KOPT-K1 (cell line): ENCODE measurements around the gene PTMA.

Experiments
- H3K27ac ChIP-seq: fragments of 200-600 bp; sonication (generic); 2 replicates; pipeline ENCODE4 v1.5.1; 2016; ENCODE audit warnings: antibody characterized with exemption, mild to moderate bottlenecking, low read depth, low read length; ENCODE audit not compliant: poor library complexity, severe bottlenecking
- H3K36me3 ChIP-seq: fragments of 200-600 bp; sonication (generic); 2 replicates; pipeline ENCODE4 v1.5.1; 2017; ENCODE audit warnings: antibody characterized with exemption, mild to moderate bottlenecking, low read length, moderate library complexity; ENCODE audit not compliant: insufficient read depth
- H3K9me3 ChIP-seq: fragments of 200-600 bp; sonication (generic); 2 replicates; pipeline ENCODE4 v1.5.1; 2017; ENCODE audit warnings: antibody characterized with exemption, low read length, mild to moderate bottlenecking; ENCODE audit not compliant: insufficient read depth, poor library complexity, severe bottlenecking

The PTMA gene

DNA sequence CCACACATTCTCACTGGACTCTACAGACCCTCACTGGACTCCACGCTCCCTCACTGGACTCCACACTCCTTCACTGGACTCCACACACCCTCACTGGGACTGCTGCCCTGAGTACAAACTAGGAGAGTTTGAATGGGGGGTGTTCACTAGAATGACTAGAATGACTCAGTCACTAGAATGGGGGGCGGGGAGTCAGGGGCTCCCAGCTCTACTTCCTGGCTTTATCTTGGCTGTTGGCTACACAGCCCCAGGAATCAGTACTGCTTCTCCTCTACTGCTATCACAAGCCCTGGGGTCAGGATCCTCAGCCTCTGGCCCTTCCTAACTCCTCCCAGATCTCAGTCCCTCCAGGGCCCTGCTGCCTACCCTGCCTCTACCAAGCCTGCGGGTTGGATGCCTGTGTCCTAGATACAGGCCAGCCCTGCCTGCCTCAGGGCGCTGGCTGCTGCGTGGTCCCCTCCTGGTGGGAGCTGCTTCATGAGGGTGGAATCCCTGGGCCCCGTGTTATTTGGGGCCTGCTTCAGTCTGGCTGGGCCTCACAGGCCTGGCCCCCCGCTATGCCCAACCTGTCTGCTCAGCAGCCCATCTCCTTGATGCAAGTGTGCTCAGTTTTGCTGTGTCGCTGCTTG is 7.8 kb downstream of the PTMA start:
- Histone ChIP-seq H3K27ac (no peak overlapping the region), H3K36me3 (peaks cover 40% of the 10 kb centered on the region), H3K9me3 (no peaks in the 10 kb centered on the region)

- no peak overlapping the region for H3K27ac ChIP-seq
- H3K9me3 ChIP-seq, result no peaks in the 10 kb centered on the region
- peaks cover 33% of the 10 kb centered on the region for H3K36me3 ChIP-seq
Observed at GRCh38 chr2:231716666-231717280, 8.4 kb downstream of the PTMA start.

GRCh38 chr2:231717281-231718171 is 9.2 kb downstream of the PTMA start:
- Histone ChIP-seq H3K9me3 (no peaks in the 10 kb centered on the region), H3K27ac (peak overlapping the region; percentile 31), H3K36me3 (peaks cover 26% of the 10 kb centered on the region)

GRCh38 chr2:231718799-231719198 is 10.5 kb downstream of the PTMA start:
- no peak overlapping the region for H3K27ac ChIP-seq
- H3K9me3 ChIP-seq, result no peaks in the 10 kb centered on the region
- H3K36me3 ChIP-seq, result peaks cover 16% of the 10 kb centered on the region

DNA sequence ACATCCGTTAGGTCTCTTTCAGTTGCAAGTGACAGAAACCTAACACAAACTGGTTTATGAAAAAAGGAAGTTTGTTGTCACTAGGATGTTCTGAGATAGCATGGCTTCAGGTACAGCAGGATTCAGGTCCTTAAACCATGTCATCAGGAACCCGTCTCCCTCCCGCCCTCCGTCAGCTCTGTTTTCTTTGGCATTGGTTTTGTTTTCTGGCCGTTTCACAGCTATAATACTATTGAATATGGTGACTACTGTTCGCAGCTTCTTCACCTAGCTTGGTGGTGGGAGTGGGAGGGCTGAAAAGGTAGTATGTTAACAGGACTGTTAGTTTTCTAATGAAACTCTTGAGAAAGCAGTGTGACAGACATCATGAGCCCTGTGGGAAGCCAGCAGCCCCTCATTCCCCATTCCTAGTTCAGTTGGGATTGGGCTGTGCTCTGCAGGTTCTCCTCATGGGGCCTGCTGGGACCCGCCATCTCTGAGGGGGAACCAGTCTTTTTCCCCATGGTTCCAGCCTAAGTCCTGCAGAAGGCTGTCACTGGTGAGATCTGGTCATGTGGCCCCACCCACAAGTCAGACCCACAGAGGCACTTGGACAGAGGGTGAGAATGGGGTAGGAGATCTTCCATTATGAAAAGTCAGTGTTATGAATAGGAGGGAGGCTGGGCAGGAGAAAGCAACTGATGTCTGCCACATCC is 12.1 kb downstream of the PTMA start:
- Histone ChIP-seq H3K9me3 (no peaks in the 10 kb centered on the region), H3K27ac (no peak overlapping the region), H3K36me3 (peaks cover 6% of the 10 kb centered on the region; the same call in 1 of the 2 replicates)

DNA sequence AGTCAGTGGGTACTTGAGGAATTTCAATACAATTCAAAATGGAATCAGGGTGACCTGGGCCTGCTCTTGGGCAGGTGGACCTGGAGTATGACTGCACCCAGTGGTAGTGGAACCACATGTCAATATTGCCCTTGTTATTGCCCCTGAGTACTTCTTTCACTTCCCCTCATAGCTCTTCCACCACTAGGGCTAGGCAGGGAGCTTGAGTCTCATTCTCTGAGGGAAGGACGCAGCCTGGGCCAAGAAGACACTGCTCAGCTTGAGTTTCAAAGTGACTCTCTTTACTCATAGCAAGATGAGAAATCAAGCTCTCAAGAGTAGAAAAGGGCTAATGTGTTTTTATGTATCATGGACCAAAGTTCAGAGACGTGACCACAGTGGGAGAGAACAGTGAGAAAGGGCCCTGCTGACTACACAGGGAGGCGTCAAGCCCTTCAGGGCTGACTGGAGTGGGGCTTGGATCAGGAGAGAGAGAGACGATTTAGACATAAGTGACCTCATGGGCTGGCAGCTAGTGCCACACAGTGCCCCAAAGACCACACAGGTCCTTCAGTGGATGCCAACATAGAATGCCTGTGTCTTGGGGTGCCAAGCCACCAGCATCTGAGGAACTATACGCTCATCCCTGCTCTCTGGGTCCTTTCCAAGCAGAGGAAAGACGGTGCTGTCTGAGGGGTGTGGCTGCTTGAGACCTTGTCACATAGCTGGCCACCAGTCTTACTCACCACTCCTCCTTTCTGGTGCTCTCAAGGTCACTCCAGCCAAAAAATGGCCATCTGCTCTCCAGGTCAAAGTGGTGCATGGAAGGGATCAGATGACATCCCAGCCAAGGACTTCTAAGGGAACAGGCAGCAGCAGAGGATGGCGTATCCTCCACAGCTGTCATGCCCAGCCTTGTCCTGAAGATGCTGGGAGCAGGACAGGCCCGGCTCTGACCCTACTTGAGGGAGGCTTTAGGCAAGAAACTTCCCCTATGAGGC is 13.0 kb downstream of the PTMA start:
- H3K27ac ChIP-seq, result no peak overlapping the region

GRCh38 chr2:231722721-231723307 is 14.5 kb downstream of the PTMA start:
- Histone ChIP-seq H3K36me3 (no peaks in the 10 kb centered on the region), H3K9me3 (no peaks in the 10 kb centered on the region), H3K27ac (no peak overlapping the region)

More for the DNA sequence above, 13.0 kb downstream of the PTMA start:
- Histone ChIP-seq H3K36me3 (no peaks in the 10 kb centered on the region), H3K9me3 (no peaks in the 10 kb centered on the region)

DNA sequence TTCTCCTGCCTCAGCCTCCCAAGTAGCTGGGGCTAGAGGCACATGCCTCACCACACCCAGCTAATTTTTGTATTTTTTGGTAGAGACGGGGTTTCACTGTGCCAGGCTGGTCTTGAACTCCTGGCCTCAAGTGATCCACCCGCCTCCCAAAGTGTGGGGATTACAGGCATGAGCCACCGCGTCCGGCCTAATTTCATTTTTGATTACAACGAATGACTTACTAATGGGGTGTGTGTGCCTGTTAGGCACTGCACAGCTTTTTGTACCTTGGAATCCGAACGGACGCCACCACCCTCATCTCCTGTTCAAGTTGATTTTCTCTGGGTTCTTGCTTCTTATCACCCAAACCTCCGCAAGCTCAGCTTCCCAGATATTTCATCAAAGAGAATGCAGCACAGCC is 17.2 kb downstream of the PTMA start:
- Histone ChIP-seq H3K9me3 (no peaks in the 10 kb centered on the region), H3K36me3 (no peaks in the 10 kb centered on the region; the same call in 1 of the 2 replicates), H3K27ac (no peak overlapping the region)

- no peaks in the 10 kb centered on the region; the same call in 1 of the 2 replicates for H3K36me3 ChIP-seq
- no peaks in the 10 kb centered on the region for H3K9me3 ChIP-seq
- H3K27ac ChIP-seq, result no peak overlapping the region
Observed at GRCh38 chr2:231726276-231726675, 18.0 kb downstream of the PTMA start.

- Histone ChIP-seq H3K9me3 (no peaks in the 10 kb centered on the region), H3K27ac (no peak overlapping the region), H3K36me3 (peaks cover 6% of the 10 kb centered on the region)
Observed at GRCh38 chr2:231727621-231728020, 19.3 kb downstream of the PTMA start.

GRCh38 chr2:231732604-231733003 is 24.3 kb downstream of the PTMA start:
- no peaks in the 10 kb centered on the region for H3K9me3 ChIP-seq
- H3K36me3 ChIP-seq, result peaks cover 33% of the 10 kb centered on the region
- H3K27ac ChIP-seq, result no peak overlapping the region

GRCh38 chr2:231737761-231738160 is 29.4 kb downstream of the PTMA start:
- H3K36me3 ChIP-seq, result peaks cover 40% of the 10 kb centered on the region
- no peaks in the 10 kb centered on the region for H3K9me3 ChIP-seq
- H3K27ac ChIP-seq, result no peak overlapping the region

DNA sequence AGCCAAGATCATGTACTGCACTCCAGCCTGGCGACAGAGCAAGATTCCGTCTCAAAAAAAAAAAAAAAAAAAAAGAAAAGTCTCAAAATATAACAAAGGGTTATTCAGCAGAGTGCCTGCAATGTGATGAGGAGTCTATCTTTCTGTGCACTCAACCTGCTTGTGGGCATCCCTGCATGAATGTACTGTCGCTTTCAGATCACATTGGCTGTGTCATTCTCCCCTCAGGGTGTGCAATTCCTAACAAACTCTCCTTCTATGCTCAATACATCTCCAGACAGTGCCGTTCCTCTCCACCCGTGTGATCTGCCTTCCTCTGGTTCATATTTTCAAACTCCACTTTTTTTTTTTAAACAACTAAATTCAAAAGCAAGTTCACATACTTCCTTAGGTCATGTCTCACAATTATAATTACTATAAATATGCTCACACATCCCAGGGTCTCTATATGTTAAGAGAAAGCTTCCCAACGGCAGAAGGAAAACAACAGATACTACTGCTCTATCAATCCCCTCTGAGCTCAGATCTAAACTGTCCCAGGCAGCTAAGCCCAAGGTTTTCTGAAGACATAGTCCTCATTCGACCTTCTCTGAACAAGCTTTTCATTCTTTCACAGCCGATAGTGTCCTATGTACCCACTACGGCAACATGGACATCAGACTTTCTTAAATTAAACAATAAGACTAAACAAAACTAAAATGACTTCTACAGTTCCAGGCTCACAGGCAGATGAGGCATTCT is 35.2 kb downstream of the PTMA start:
- H3K36me3 ChIP-seq, result peaks cover 5% of the 10 kb centered on the region
- no peak overlapping the region for H3K27ac ChIP-seq
- H3K9me3 ChIP-seq, result no peaks in the 10 kb centered on the region
